NCI-H2081 (cell line): ENCODE measurements around the gene GMDS.

Experiments
- DNase-seq, 2 experiments: peaks; one replicate each; lab custom pipeline; 2025; lab: John Stamatoyannopoulos, UW

GMDS gene

GRCh38 chr6:1586861-1587450 lies 658.4 kb downstream of the GMDS start:
- DNase-seq, result no peak

DNA sequence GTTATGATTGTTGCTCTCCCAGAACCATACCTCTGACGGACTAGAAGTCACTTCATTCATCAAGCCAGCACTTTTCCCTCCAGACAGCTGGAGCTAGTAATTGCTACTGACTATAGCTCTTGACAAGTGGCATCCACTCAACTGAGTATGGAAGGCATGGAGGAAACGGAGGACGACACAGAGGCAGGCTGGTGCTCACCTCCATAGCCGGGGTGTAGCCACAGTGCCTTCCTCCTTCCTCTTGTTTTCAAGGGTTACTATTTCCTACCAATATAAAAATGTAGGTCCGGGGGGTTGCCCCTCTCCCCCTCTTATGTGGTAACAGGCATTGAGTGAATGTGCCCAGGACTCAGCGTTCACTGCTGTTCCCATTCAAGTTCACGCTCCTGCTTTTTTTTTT lies 659.1 kb downstream of the GMDS start:
- DNase-seq, result no peak

DNA sequence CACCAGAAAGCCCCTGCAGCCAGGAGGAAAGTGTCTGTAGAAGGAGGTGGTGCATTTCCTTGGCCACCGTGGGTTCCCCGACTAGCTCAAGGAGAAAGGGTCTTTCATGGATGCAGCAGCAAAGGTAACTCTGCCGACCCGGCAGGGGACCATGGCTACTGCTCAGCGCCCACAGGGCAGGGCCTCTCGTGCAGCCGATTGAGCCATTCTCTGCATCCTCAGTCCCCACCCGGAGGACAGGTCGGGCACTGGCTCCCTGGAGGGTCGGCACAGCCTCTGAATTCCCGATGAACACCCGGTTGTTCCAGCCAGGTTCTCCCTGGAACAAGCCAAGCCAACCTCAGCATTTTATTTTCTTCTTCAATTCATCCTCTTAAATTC lies 659.7 kb downstream of the GMDS start:
- no peak for DNase-seq

- DNase-seq, result no peak
Measured at GRCh38 chr6:1584996-1585668, 660.3 kb downstream of the GMDS start.

- no peak for DNase-seq
Measured at GRCh38 chr6:1584146-1584545, 661.3 kb downstream of the GMDS start.

GRCh38 chr6:1581120-1581991 lies 664.0 kb downstream of the GMDS start:
- DNase-seq, result no peak

DNA sequence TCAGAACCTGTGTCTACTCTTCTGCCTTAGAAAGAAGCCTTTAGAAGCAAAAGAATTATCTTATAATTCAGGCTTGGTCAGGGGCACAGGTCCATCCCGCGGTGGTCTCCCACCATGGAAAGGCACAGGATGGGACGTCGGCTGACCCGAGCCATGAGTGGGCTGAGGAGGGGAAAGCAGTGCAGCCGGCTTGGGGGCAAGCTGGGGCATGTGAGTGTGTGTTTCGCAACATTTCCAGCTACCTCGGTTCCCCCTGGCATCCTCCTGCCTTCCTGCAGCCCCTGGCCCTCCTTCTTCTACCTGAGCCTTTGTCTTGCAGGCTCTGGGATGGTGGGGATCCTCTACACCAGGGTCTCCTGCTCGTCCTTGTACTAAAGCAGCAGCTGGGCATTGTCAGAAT lies 664.8 kb downstream of the GMDS start:
- no peak for DNase-seq

DNA sequence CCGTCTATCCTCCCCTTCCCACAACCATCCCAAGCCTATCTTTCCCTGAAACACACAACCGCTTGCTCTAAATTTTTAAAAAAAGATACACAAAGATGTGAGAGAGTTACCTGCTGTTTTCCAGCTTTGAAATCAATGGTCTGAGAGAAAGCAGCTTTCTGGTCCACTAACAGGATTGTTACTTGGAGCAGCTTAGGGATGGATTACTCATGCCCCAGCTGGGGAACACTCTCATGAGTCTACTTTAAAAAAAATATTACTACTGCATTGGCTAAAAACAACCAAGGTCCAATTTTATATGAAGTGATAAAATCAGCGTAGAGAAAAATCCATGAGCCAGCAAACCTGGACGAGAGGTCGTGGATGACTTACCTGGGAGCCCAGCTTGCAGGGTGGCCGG lies 665.3 kb downstream of the GMDS start:
- DNase-seq, result no peak

DNA sequence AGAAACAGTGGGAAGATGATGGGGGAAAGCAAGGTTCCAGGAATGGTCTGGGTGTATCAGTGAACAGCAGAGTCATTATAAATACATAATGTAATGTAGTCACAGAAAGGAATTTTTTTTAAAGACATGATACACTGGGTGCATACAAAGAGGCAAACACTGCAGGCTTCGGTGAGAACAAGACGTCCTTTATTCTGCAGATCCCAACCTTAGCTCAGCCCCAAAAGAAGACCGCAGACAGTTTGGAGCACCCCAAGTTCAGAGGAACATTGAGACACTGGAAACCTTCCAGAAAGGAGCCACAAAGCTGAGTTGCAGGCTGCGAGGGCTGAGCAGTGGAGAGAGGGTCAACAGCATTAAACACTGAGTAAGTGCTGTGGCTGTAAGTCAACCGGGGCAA lies 666.3 kb downstream of the GMDS start:
- no peak for DNase-seq

GRCh38 chr6:1577896-1578745 lies 667.3 kb downstream of the GMDS start:
- no peak for DNase-seq

GRCh38 chr6:1577146-1577680 lies 668.2 kb downstream of the GMDS start:
- DNase-seq, result no peak

- DNase-seq, result no peak
Measured at GRCh38 chr6:1576711-1577110, 668.7 kb downstream of the GMDS start.

GRCh38 chr6:1576166-1576565 lies 669.2 kb downstream of the GMDS start:
- no peak for DNase-seq

GRCh38 chr6:1575210-1576041 lies 670.0 kb downstream of the GMDS start:
- no peak for DNase-seq

DNA sequence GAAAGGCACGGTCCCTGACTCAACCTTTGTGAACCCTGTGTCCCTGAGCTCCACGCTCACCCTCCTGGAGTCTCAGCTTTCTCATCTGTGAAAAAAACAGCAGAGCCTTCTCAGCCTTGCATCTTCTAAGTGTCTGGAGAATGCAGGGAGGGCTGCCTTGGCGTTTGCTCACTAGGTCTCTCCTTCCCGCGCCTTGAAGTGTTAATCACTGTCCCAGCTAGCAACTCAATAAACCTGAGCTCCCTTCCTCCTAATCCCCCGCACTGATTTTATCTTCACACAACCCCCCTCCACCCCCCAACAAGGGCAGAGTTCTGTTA lies 670.6 kb downstream of the GMDS start:
- no peak for DNase-seq

- DNase-seq, result no peak
Measured at GRCh38 chr6:1574083-1574761, 671.2 kb downstream of the GMDS start.
